GM13977 (cell line): ENCODE results near the gene CLDN14.
"Not testable (repeated sequence)": the region's sequence is repeated elsewhere in the genome, so short reads cannot be mapped to it uniquely, and the experiment has no call there.

Source experiments
- DNase-seq: peaks from one replicate; pipeline ENCODE4 v3.0.0; 2012; ENCODE audit warnings: low spot score
- CTCF ChIP-seq: IDR thresholded peaks from 2 replicates; pipeline ENCODE4 v1.5.1; 2012; ENCODE audit warnings: mild to moderate bottlenecking, control low read depth; ENCODE audit not compliant: insufficient read depth; ENCODE audit errors: extremely low read depth, missing control alignments
- in situ Hi-C: fragments of 300-500 bp; cut with MboI; formaldehyde crosslinking; loops from one replicate; pipeline ENCODE4 v1.12.0; 2022; ENCODE audit warnings: low sequenced_read_pairs, low pct_unique_long_range_greater_than_20kb, mixed read lengths, inconsistent platforms; ENCODE audit not compliant: unreplicated experiment

The CLDN14 gene

DNA sequence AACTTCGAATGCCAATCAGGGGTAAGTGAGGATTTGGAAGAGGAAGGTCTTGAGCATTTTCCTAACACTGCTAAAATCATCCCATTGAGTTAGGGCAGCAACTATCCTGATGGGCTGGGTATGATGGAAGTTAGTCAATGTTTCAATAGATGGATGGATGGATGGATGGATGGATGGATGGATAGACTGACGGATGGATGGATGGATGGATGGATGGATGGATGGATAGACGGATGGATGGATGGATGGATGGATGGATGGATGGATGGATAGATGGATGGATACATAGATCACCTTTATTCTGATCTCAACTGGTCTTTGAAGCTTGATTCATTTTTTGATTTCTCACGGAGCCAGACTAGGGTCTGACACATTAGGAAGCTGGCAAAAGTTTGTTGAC lies 2.3 kb upstream of the CLDN14 start:
- no peak for TF ChIP-seq CTCF
- in situ Hi-C loops = no loop called here
- no peak for DNase-seq

- in situ Hi-C loops = no loop called here
Observed at GRCh38 chr21:36481639-36482038, 1.7 kb upstream of the CLDN14 start.

GRCh38 chr21:36480618-36481017 lies 696 bp upstream of the CLDN14 start:
- no peak for DNase-seq
- in situ Hi-C loops = no loop called here
- no peak for TF ChIP-seq CTCF

More at GRCh38 chr21:36481639-36482038, 1.7 kb upstream of the CLDN14 start:
- TF ChIP-seq CTCF = no peak
- DNase-seq = no peak

DNA sequence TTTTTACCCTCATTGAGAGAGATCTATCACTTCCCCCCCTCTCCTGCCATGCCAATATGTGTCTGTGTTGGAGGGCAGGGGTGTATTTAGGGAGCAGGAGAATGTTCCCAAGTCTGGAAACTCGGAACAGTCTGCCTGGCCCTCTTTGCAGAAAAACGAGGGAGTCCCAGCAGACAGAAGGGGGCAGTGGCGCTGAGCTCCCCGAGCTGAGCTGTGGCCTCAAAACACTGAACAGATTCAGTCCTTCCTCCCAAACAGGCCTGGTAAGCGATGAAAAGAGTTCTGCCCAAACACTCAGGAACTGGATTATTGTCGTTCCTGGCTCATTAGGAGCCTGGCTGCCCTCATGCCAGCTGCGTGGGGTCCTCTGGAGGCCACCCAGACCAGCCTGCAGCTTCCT lies 981 bp downstream of the CLDN14 start:
- DNase-seq = no peak
- in situ Hi-C loops = no loop called here

DNA sequence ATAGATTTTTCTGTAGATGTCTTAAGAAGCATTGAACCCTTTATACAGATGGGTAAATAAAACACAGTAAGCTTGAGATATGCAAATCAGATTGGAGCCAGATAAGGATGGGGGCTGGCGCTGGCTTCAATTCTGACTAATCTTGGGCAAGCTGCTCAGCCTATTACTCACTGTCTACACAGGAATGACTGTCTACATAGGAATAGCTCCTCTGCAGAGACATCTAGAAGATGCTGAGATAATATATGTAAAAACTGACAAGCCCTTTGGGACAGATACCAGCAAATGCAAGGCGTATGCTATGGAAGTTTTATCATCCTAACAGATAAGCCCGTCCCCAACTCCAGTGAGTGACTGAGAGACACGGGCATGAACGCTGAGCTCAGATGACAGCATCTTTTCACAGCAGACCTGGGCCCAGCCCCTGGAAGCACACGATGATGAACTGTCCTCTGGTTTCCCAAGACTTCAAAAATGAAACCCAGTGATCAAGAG lies 1.7 kb downstream of the CLDN14 start:
- DNase-seq = no peak
- in situ Hi-C loops = no loop called here
- TF ChIP-seq CTCF = no peak

More for the DNA sequence above, 981 bp downstream of the CLDN14 start:
- peak; percentile 35 for TF ChIP-seq CTCF

GRCh38 chr21:36477559-36477958 lies 2.4 kb downstream of the CLDN14 start:
- TF ChIP-seq CTCF = no peak
- in situ Hi-C loops = no loop called here
- DNase-seq = no peak

- in situ Hi-C loops = no loop called here
- no peak for TF ChIP-seq CTCF
- DNase-seq = no peak
Observed at GRCh38 chr21:36477001-36477400, 2.9 kb downstream of the CLDN14 start.

DNA sequence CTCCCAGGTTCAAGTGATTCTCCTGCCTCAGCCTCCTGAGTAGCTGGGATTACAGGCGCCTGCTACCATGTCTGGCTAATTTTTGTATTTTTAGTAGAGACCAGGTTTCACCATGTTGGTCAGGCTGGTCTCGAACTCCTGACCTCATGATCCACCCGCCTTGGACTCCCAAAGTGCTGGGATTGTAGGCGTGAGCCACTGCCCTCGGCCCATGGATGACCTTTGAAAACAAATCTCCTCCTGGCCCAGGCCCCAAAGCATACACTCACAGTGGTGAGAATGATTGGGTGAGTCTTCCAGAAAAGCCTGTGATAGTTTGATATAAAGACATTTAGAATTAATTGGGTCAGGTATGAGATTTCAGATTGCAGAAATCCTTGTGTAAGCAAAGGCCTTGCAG lies 3.4 kb downstream of the CLDN14 start:
- DNase-seq, in situ Hi-C loops: not testable (repeated sequence)
